ENCODE data around the gene CHRNA4.
"Not testable (repeated sequence)": the region's sequence is repeated elsewhere in the genome, so short reads cannot be mapped to it uniquely, and the experiment has no call there.

CHRNA4 gene

DNA sequence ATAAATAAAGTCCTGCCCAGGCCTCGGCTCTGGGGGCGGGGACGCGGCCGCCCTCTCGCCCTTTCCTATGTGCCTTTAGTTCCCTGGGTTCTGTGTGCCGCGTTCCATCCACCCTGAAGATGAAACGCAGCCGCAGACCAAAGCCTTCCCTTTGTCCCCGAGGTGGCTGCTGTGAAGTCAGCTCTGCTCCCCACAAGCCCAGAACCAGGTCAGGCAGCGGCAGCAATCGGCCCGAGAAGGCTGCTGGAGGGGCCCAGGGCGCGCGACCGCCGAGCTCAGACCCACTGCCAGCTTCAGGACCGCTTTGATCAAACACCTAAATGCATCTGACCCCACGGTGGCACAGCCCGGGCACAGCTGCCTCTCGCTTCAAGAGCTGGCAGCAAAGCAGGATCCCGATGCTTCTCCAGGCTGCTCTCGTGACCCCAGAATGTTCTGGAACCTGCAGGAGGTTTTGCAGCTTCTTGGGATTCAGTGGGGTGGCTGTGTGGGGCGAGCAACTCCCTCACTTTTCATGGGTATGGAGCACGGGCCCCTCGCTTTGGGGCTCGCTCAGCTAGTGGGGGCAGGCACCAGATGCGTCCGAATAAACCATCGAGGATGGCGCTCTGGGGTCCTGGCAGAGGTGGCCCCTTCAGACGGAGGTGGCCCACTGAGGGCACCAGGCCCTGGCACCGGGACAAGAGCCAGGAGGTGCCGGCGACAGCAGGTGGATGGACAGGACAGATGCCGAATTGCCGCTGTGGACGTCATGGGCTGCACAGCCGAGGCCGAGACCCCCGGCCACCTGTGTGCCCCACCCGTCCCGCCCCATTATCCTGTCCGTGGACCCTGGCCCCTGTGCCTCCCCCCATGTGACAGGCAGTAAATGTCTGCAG is 13.0 kb downstream of the CHRNA4 start:
- no peak for DNase-seq

GRCh38 chr20:63347081-63347741 is 13.9 kb downstream of the CHRNA4 start:
- no peak for DNase-seq

GRCh38 chr20:63346131-63347080 is 14.7 kb downstream of the CHRNA4 start:
- no peak for DNase-seq

DNA sequence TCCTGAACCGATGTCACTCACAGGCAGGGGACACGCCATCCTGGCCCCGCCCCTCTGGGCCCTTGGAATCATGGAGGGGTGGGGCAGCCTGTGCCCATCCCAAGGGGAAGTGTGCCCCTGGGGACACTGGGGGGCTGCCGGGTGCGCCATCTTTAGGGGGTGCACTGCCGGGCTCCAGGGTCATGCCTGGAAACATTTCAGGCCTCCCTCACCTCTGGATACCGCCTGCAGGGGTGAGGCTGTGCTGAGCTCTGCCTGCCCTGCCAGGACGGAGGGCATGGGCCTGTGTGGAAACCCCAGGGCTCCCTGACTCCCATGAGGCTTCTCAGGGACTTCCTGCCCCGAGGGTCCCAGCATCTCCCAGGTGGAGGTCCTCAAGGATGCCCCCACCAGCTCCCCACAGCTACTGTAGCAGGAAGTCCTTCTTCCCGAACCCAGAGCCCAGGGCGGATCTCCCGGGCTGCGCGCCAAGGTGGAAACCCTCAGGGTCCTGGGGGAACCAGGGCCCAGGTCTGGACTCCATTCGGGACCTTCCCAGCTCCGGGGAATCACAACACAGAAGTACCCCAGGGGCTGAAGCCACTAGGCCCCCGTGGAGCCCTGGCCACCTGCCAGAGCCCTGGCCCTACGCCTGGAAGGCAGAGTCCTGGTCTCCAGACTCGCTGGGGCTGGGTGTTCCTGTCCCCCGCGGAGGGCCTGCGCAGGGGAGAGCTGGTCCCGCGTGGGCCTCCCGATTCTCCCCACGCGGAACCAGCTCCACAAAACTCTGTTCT is 15.6 kb downstream of the CHRNA4 start:
- peak; percentile 36 for DNase-seq

DNA sequence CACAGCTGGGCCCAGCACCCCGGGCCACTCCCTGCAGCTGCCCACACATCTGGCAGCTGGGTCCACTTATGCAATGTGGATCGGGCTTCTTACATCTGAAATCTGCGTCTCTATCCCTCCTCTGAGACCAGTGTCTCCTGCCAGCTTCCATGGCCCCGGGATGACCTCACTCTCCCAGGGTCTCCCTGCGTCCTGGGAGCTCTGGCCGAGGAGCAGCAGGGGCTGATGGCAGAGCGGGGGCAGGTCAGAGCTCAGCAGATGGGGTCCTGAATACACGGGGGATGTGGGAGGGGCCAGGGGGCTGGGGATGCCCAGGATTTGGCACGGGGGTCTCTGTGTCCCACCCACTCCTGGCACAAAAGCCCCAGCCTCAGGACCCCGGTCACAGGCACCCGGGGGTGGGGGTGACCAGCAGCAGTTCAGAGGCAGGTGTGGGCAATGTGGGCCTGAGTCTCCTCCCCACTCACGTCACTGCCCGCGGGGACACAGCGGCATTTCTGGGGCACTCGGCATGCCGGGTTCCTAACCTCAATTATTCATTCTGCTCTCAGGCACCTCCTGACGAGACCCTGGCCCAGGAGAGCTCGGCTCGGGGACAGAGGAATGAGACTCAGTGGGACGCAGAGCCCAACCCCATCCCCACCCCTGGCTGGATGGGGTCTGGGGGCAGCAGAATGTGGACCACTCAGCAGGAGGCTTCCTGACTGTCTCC is 16.4 kb downstream of the CHRNA4 start:
- no peak for DNase-seq

GRCh38 chr20:63343460-63344445 is 17.4 kb downstream of the CHRNA4 start:
- no peak for DNase-seq

- peak; percentile 58 for DNase-seq
Measured at GRCh38 chr20:63342561-63343459, 18.3 kb downstream of the CHRNA4 start.

- DNase-seq, result not testable (repeated sequence)
Measured at GRCh38 chr20:63340158-63340688, 20.9 kb downstream of the CHRNA4 start.

GRCh38 chr20:63339154-63340094 is 21.7 kb downstream of the CHRNA4 start:
- not testable (repeated sequence) for DNase-seq

- no peak for DNase-seq
Measured at GRCh38 chr20:63337786-63338420, 23.2 kb downstream of the CHRNA4 start.

DNA sequence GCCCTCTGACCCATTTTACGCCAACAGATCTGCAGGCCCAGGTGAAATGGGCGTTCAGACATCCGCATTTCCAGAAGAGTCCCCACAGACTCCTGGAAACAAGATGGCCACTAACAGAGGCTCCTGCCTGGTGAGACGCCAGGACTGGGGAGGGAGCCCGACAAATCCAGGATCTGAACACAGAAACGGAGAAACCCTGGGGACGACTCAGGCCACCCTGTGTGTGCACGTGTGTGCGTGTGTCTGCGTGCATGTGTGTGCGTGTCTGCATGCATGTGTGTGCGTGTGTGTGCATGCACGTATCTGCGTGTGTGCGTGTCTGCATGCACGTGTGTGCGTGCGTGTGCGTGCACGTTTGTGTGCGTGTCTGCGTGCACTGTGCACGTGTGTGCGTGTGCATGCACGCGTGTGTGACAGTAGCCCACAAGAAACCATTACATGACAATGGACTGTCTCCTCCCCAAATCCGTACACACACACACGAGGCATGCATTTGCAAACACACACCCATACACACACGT is 24.9 kb downstream of the CHRNA4 start:
- DNase-seq, result no peak

GRCh38 chr20:63335711-63336110 is 25.4 kb downstream of the CHRNA4 start:
- DNase-seq, result no peak

DNA sequence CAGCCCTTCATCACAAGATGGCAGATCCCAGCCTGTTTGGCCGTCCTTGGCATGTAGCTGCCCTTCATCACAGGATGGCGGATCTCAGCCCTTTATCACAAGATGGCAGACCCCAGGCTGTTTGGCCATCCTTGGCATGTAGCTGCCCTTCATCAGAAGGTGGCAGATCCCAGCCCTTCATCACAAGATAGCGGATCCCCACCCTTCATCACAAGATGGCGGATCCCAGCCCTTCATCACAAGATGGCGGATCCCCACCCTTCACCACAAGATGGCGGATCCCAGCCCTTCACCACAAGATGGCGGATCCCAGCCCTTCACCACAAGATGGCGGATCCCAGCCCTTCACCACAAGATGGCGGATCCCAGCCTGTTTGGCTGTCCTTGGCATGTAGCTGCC is 26.1 kb downstream of the CHRNA4 start:
- DNase-seq, result not testable (repeated sequence)

- no peak for DNase-seq
Measured at GRCh38 chr20:63334356-63334755, 26.8 kb downstream of the CHRNA4 start.

GRCh38 chr20:63333241-63333836 is 27.8 kb downstream of the CHRNA4 start:
- DNase-seq, result peak; percentile 43

DNA sequence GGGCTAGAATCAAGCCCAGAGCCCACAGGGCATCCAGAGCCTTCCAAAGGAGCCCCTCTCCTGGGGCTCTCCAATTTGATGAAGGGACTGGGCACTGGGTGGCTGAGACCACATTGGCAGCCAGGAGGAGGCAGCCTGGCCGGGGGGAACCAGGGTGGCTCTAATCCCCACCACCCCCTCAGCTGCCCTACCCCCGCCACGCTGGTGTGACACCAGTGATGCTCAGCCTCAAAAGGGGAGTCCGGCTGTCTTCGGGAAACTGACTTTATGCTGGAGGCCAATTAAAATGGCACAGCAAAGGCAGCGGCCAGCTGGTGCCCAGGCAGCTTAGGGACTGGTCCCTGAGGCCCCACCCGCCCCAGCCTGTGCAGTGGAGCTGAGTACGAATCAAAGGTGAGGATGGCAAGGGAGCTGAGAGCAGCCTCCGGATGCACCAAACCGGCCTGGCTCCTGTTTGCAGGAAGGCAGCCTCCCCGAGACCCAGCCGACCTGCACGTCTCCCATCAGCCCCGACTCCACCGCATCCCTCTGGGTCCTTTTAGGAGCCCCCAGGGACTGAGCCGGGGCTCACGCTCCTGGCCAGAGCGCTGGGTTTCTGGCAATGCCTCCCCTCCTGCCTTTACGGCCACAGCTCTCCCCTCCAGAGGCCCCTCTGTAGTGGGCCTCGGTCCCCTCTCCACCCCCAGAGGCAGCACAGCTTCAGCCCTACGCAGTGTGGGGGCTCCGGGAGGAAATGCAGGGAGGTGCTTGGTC is 28.5 kb downstream of the CHRNA4 start:
- no peak for DNase-seq
